ENCODE data around the gene RBM20.
"Not testable (repeated sequence)": the region's sequence is repeated elsewhere in the genome, so short reads cannot be mapped to it uniquely, and the experiment has no call there.

Gene RBM20

DNA sequence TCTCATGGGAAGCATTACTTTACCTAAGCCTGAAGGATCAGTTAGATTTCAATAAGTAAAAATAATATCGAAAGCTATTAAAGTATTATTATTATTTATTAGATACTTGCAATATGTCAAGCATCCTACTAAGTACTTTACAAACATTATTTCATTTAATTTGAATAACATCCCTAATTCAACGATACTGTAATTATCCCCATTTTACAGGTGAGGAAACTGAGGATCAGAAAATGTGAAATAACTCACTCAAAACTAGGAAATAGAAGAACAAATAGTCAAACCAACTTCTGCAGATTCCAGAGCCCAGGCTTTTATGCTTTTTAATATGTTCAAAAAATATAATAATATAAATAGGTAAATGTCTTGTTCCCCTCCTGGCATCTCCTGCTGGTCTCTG, 217.3 kb downstream of the RBM20 start:
- DNase-seq: no peak

DNA sequence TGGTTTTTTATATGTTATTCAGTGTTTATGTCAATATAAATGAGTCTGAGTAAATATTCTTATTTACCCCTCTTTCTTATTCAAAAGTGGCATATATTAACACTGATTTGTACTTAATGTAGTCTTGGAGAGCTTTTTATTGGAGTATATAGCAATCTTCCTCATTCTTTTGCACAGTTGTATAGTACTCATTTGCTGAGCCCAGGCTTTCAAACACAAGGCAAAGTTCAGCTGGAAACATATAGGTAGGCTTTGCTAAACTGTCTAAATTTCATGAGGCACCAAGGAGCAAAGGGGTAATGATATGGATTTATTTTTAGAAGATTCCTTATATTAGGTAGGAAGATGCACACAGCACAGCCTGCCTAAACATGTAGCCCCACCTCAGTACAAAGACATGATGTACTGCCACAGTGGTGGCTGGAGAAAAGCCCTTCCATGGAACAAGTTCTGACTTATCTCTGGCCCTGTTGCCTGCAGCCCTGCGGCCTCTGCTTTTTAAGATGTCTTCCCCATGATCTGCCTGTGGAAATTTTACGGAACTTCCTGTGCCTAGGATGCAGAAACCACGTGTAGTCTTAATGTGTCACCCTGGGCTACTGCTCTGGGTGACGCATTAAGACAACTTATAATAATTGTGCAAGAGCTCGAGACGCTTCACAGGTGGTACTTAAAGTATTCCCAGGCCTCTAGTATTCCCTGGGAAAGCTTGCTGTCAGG, 218.0 kb downstream of the RBM20 start:
- DNase-seq: no peak

DNA sequence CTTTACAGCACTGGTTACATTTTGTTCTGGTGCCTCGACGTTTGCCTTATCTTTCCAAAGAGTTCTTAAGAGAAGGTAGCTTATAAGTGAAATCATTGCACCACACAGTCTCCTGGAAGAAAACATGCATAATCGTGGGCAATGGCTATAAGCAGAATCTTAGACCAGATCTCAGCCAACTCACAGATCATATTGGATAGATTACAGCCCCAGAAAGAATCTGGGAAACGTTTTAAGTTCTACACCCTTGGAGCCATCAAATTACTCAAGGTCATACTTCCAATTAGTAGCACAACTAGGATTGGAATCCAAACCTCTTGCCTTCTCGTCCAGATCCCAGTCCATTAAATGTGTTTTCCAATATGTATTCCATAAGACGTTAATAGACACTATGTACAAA, 218.8 kb downstream of the RBM20 start:
- DNase-seq: no peak

DNA sequence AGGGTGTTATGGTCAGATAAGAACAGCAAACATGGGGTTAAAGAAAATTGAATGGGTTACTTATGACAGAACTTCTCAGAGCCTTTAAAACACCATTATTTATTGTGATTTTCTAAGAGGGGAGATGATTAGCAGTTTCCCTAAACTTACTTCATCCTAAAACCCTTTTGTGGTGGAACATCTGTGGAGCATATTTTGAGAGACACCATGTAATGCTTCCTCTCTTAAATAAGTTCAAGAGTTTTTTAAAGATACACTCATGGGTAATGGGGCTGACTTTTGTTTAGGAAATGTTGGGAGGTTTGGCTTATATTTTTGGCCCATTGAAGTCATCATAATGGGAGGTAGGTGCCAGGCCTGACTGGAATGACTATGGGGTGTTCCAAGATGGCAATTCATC, 219.2 kb downstream of the RBM20 start:
- DNase-seq: no peak

DNA sequence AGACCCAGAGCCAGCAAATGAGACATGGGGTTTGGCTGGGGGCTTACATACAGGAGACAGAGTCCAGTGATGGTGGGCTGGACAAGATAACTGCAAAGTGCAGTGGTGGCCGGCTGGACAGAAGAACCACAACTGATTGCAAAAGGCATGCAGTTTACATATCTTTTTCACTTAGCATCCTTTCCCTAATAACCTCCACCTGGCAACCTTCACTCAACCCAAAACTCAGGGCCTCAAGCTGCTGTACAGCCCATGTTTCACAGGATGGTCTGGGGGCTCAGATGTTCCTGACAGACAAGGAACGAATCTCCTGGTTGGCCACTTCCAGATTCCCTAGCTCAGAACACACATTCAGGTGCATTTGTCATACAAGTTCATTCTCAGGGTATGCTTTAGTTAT, 219.8 kb downstream of the RBM20 start:
- DNase-seq: no peak

DNA sequence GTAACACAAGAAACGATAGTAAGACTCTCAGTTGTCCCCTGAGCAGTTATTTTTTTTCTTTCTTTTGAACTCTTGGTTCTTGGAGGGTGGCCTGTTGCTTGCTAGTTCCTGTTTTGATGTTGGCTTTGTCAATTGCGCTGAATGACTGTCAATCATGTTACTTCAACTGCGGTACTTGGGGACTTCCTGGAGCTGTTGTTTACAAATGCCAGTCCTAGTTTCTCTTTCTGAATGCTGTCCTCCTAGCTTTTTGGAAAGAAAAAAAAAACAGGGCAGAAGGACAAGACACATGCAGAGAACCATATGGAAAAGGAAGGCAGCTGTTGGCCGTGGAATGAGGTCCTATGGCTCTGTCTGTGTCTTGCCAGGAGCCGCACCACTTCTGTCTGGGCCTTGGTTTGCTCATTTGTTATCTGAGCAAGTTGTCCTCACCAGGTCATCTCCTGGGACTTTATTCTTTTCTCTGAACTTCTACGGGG, 220.6 kb downstream of the RBM20 start:
- DNase-seq: no peak

DNA sequence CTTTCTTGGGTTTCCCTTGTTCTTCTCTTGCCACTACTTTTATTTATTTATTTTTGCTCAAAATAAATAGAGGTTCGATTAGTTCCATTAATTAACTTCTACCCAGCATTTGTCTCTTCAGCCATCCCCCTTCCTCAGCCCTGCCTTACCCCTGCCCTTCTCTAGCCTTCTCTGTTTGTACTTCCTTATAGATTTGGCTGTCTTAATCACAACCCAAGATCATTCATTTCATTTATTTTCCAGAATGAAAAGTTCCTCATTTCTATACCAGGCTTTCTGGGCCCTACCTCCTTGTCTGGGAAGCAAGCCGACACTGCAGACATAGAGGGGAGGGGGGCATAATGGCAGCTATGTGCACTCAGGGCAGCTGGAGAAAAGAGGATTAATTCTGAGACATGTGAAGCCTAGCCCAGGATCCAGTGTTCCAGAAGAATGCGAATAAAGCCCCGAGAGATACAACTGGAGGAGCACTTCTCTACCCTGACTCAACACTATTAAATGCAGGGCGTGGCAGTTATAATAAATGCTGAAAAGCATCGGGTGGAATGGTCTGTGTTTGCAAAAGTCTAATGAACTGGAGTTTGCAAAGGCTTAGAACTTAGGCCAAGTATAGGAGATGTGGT, 221.2 kb downstream of the RBM20 start:
- no peak for DNase-seq

DNA sequence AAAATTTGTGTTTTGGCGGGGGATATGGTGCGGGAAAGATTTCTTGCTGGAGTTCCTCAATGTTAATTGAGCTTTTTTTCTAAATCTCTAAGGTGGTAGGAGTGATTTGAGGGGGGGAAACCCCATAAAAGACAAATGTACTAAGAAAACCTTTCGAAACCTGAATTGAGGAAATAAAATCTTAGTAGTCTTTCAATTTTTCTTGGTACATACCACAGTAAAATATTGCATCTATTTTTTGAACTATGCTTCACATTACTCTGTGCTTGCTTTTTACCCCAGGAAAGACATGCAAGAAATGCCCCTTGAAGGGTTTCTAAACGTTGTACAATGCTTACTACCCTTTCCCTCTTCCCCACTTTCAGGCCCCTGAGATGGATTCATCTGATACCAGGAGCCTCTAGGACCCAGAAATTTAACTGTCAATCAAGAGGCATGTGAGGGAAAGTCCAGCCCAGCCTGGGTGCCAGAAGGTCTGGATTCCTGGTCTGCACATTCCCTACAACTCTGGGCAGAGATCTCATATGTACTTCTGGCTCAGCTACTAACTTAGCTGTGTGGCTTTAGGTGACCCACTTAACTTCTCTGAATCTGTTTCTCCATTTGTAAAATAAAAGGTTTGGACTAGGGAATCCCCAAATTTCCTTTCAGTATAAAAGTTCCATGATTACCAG, 221.8 kb downstream of the RBM20 start:
- no peak for DNase-seq

DNA sequence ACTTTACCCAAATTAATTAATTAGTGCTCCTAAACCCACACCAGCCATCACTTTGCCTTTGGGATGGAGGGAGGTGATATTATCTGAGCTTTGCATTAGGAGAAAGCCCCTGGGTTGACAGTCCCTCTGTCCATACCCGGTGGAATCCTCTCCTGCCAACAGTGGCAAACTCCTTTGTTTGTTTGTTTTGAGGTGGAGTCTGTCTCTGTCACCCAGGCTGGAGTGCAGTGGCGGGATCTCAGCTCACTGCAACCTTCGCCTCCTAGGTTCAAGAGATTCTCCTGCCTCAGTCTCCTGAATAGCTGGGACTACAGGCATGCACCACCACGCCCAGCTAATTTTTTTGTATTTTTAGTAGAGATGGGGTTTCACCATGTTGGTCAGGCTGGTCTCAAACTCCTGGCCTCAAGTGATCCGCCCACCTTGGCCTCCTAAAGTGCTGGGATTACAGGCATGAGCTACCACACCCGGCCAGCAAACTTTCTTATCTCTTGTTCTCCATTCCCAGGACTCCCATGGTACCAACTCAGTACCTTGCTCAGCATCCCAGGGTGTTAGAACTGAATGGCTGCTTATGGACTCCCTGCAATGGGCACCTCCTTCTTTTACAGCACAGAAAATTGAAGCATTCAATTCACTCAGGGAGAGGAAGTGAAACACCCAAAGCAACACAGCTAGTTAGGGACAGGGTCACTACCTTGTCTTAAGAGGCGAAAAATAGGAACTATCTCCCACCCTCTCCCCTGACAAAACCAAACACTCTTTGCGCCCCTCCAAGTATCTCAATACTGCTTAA, 223.1 kb downstream of the RBM20 start:
- not testable (repeated sequence) for DNase-seq

DNA sequence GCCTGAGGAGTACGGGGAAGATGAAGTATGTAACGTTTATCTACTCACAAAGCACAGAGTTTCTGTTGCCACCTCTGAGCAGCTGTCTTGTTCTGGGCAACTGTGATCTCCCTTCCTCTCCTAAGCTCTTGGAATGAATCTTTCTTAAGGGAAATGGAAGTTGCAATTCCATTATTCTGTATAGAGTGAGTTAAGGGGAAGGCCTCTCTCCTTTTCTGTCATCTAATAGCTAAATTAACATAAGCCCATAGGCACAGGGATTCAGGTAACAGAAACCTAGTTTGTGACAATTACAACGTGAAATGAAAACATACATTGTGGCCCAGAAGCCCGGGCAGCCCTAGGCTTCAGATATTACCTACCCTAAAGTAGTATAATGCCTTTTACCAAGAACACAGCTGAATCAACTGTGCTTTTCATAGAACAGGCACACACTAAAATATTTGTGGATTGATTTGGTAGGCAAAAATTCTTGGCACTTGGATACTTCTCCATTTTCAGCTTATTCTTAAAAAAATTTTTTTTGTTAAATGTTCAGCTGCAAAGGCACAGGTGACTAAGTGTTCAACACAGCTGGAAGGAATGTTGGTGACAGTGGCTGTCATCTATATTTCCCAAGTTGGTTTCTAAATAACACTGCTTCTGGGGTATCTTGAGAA, 223.8 kb downstream of the RBM20 start:
- DNase-seq: no peak

DNA sequence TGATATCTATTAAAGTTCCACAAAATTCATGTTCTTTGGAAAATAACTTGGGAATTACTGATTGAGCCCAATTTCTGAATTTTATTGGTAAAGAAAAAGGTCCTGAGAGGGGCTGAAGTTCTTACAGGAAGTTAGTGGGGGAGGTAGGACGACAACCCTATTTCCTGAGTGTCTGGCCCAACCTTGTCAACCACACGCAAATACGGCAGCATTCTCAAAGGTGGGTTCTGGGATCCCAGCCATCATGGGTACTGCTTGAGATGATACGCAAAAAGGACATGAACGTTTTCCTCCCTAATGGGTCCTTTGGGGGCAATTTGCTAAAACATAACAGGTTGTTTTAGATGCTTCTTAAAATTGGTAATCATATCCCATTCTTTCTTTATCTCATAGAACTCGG, 224.8 kb downstream of the RBM20 start:
- DNase-seq: no peak

DNA sequence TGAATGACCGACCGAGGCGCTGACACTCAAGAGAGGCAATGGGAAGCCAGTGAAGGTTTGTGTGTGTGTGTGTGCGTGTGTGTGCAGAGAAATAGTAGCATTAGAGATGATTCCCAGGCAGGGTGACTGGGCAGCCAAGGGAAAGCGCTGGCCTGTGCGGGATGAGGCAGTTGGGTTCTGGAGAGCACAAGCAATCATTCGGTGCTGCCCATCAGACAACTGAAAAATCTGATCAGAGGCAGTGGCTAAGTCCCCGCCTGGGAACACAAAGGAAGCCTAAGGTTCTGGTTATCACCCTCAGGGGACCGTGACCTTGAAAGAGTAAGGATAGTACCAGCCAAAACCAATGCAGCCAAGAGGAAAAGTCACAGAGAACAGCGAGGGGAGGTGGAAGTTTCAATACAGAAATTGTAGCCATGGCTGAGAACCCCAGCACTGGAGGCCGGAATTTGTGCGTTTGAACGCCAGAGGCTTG, 226.7 kb downstream of the RBM20 start:
- no peak for DNase-seq

DNA sequence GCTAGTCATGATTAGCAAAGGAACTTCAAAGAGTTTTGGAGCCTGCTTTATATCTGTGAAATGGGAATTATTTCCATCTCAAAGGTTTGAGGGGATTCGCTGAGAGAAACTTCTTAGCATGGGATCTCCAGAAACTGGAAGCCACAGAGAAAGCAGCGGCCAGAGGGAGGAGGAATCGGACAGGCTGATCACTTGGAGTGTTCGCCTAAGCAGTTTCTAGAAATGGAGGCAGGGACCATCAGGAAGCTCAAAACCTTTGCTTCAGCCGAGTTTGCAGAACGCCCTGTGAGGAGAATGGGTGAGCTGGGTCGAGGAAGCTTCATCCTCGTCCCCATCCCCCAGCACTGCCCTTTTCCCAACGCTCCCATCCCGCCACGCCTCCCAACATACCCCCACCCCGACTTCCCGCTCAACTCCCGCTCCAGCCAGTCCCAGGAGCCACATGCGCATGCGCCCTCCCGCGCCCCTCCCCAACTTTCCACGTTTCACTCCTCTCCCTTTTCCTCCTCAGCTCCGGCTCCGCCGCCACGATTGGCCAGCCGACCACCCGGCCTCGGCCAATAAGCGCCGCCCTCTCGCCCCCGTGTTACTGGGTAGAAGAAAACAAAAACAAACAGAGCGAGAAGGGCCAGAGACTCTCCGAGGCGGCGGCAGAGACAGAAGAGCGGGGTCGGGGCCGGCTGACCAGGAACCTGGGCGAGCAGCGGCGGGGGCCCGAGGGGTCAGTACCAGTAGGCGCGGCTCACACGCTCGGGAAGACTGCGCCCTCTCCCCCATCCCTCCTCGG, 227.4 kb downstream of the RBM20 start, which contains the start of gene PDCD4:
Gene PDCD4 (plus strand): TSS at position 631 of the 787 bp plus-strand sequence. CDS start 4,100 bp downstream, outside the sequence.
- DNase-seq: peak; percentile 72 to 93

DNA sequence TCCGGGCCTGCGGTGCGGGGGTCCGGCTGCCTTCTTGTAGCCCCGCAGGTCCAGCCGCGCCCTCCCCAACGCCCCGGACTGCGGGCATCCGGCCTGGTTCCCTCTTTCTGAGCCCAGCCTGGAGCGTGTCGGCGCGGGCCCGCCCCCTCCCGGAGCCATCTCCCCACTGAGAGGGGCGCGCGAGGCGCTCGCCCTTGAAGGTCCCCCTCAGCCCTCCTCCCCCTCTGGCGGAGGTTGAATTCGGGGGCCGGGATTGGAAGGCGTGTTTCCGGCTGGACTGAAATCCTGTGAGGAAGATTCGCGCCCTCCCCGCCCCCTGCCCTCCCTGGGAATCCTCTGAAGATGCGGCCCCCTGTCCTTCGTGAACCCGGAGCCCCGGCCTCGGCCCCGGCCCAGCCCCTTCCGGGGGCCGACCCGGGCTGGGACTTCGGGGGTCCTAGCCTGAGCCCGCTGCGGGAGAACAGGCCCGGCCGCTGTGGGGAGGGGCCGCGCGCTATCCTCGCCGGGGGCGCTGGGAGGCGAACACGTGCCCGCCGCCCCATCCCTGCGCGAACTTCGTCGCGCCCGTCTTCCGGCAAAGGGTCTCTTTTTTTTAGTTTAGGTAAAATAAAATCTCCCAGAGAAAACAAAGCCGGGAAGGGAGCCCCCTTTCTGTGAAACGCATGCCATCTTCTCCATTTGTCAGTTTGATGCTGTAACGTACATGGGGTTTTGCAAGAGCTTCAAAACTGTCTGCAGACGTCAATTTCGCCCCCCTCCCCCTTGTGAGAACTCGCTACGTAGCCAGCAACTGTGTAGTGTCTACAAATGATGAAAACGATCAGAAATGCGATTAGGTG, 228.2 kb downstream of the RBM20 start:
- DNase-seq: peak; percentile 42 to 58

DNA sequence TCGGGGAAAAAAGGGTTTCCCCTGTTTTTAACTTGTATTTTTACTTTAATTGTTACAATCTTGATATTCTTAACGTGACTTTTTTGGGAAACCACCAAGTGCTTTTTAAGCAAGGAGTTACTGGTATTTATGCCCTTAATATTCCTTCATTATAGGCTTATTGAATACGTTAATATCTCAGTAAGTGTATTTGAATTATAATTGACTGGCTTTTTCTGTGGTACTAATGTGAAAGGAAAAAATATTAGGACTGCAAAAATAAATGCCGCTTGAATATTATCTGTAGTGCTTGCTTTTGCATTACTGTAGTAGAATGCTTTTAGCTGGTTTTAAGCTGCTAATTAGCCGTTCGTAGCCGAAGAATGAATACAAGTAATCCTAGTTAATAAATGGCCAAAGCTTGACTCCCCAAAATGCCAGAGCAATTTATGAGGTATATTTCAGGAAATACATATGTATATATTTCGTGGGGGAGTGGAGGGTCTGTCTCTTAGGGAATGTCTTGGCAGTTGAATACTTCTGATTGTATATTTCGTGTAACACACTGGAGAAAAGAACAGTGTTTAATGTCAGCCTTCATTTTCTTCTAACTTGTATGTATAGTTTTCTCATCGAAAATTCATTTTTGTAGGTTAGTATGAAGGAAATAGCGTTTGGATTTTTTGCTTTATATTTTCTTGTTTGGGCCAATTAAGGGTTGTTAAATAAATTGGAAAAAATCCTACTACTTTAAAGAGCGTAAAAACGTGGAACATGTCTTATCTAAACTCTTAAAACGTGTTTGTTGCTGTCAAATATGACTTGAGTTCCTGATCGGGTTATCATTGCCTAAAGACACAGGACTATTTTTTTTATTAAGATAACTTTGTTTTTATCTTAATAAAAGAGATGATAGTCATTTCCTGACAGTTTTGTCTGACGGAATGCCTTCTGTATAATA, 229.1 kb downstream of the RBM20 start:
- DNase-seq: no peak

DNA sequence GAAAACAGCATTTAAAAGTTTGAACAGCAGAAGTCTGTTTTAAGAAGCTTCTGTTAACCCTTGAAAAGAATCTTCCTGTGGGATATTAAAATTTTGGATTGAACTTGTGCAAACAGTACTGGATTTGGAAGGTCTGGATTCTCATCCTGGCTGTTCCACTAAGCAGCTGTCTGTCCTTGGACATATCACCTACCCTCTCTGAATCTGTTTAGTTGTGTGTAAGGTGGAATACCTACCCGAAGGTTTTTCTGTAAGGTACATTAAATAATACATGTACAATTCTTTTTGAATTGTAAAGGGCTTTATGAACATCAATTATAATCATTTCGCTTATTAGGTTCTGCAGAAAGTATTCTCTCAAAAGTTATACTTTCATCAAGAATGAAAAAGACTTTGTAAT, 229.8 kb downstream of the RBM20 start:
- no peak for DNase-seq

DNA sequence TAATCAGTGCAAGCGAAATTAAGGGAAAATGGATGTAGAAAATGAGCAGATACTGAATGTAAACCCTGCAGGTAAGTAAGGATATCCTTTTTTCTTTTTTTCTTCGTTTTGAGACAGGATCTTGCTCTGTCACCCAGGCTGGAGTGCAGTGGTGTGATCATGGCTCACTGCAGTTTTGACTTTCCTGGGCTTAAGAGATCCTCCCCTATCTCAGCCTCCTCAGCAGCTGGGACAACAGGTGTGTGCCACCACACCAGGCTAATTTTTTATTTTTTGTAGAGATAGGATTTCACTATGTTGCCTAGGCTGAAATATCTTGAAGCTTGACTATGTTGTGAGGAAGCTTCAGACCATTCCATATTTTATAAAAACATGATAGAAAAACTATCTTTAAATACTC, 231.9 kb downstream of the RBM20 start:
- DNase-seq: no peak

DNA sequence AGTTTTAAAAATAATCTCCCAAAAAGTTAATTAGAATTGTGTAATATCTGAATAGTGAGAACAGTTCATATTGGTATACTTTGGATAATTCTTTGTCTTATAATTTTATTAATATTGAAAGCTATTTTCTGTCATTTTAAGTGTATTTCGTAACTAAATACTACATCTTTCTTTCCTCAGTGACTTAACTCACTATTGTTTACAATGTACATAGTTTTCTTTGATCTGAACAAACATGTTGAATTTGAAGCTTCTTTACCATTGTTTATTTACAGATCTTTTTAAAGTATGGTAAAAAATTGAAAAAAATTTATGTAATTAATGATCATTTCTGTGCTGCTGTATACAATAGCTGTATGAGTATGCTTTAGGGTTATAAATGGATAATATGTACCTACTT, 232.7 kb downstream of the RBM20 start:
- no peak for DNase-seq

DNA sequence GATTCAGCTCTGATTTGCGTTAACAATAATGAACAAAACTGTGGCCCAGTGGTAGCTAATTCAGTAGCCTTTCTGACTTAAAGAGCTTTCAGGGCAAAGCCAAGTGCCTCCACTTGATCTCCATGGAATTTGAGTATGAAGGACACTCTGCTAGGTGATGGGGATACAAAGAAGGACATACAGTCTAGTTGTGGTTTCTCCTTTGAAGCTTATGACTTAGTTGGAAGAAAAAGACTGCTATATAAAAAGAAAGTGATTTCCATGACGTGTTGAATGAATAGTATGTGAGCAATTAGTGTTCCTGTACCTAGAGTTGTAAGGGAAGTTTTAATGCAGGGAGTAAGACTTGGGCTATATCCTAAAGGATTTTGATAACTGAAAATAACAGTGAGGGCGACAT, 235.9 kb downstream of the RBM20 start:
- no peak for DNase-seq

DNA sequence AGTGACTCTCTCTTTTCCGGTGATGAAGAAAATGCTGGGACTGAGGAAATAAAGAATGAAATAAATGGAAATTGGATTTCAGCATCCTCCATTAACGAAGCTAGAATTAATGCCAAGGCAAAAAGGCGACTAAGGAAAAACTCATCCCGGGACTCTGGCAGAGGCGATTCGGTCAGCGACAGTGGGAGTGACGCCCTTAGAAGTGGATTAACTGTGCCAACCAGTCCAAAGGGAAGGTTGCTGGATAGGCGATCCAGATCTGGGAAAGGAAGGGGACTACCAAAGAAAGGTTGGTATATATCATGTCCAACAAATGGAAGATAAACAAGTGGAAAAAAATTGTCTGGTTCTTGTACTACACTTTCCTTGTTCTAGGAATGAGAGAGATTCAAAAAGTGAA, 237.1 kb downstream of the RBM20 start:
- DNase-seq: no peak

Data from SW 1271 (cell line).